Femur (tissue), 1 donor: ENCODE results near the gene DERA.
"Not testable (repeated sequence)": the region's sequence is repeated elsewhere in the genome, so short reads cannot be mapped to it uniquely, and the experiment has no call there.

ENCODE experiments used
- DNase-seq: peaks from one replicate; pipeline ENCODE4 v3.0.0-alpha.2; 2017

DERA gene

GRCh38 chr12:16016748-16017147, 105.6 kb downstream of the DERA start:
- no peak for DNase-seq

- DNase-seq = no peak
Observed at GRCh38 chr12:16018306-16018705, 107.2 kb downstream of the DERA start.

GRCh38 chr12:16019136-16019535, 108.0 kb downstream of the DERA start:
- DNase-seq = no peak

- DNase-seq = no peak
Observed at GRCh38 chr12:16020031-16020430, 108.9 kb downstream of the DERA start.

- no peak for DNase-seq
Observed at GRCh38 chr12:16021026-16021425, 109.9 kb downstream of the DERA start.

GRCh38 chr12:16021676-16022075, 110.5 kb downstream of the DERA start:
- DNase-seq = no peak

- DNase-seq = no peak
Observed at GRCh38 chr12:16027002-16027401, 115.9 kb downstream of the DERA start.

GRCh38 chr12:16030744-16031143, 119.6 kb downstream of the DERA start:
- no peak for DNase-seq

GRCh38 chr12:16034136-16034817, 123.1 kb downstream of the DERA start:
- DNase-seq = no peak

- no peak for DNase-seq
Observed at GRCh38 chr12:16036073-16036472, 124.9 kb downstream of the DERA start.

GRCh38 chr12:16037533-16037932, 126.4 kb downstream of the DERA start:
- DNase-seq = no peak

GRCh38 chr12:16043480-16043879, 132.3 kb downstream of the DERA start:
- DNase-seq = no peak

- no peak for DNase-seq
Observed at GRCh38 chr12:16046266-16046665, 135.1 kb downstream of the DERA start.

- no peak for DNase-seq
Observed at GRCh38 chr12:16048511-16048910, 137.4 kb downstream of the DERA start.

GRCh38 chr12:16056910-16057309, 145.8 kb downstream of the DERA start:
- no peak for DNase-seq

- DNase-seq = not testable (repeated sequence)
Observed at GRCh38 chr12:16057351-16057751, 146.2 kb downstream of the DERA start.

GRCh38 chr12:16062611-16063010, 151.5 kb downstream of the DERA start:
- DNase-seq = no peak

- DNase-seq = no peak
Observed at GRCh38 chr12:16063726-16064125, 152.6 kb downstream of the DERA start.

GRCh38 chr12:16070113-16070512, 159.0 kb downstream of the DERA start:
- no peak for DNase-seq

GRCh38 chr12:16072678-16073077, 161.5 kb downstream of the DERA start:
- no peak for DNase-seq

- no peak for DNase-seq
Observed at GRCh38 chr12:16074894-16075293, 163.8 kb downstream of the DERA start.

GRCh38 chr12:16075887-16076286, 164.8 kb downstream of the DERA start:
- no peak for DNase-seq

- DNase-seq = no peak
Observed at GRCh38 chr12:16076557-16076956, 165.4 kb downstream of the DERA start.

- DNase-seq = no peak
Observed at GRCh38 chr12:16076970-16077522, 165.9 kb downstream of the DERA start.

- DNase-seq = no peak
Observed at GRCh38 chr12:16086462-16086861, 175.3 kb downstream of the DERA start.
